Neutrophil (primary cell): ENCODE results near the gene TLR9.

ENCODE experiments used
- H3K27ac ChIP-seq: fragments of 200-600 bp; sonication (generic); 2 replicates; pipeline ENCODE4 v1.5.1; 2016; ENCODE audit warnings: mild to moderate bottlenecking, moderate library complexity
- H3K27me3 ChIP-seq: fragments of 200-600 bp; sonication (generic); 2 replicates; pipeline ENCODE4 v1.6.0; 2016; ENCODE audit warnings: mild to moderate bottlenecking
- H3K36me3 ChIP-seq: fragments of 200-600 bp; sonication (generic); 2 replicates; pipeline ENCODE4 v1.5.1; 2017
- H3K4me1 ChIP-seq, 2 experiments: fragments of 200-600 bp in 1 of 2; sonication (generic) in 1 of 2; 1 replicate in 1 of 2; 2 replicates in 1 of 2; pipeline versions ENCODE4 v1.5.1 to v1.6.1; 2013 to 2016; ENCODE audit warnings: low read depth in 1 of 2, low read length in 1 of 2, mild to moderate bottlenecking in 1 of 2, moderate library complexity in 1 of 2; ENCODE audit not compliant: control insufficient read depth in 1 of 2, insufficient read depth in 1 of 2
- H3K4me3 ChIP-seq, 2 experiments: fragments of 200-600 bp in 1 of 2; sonication (generic) in 1 of 2; 1 replicate in 1 of 2; 2 replicates in 1 of 2; pipeline ENCODE4 v1.5.1; 2013 to 2016; ENCODE audit warnings: low read depth in 1 of 2, low read length in 1 of 2, mild to moderate bottlenecking in 1 of 2, moderate library complexity in 1 of 2
- H3K9me3 ChIP-seq: fragments of 200-600 bp; sonication (generic); 2 replicates; pipeline ENCODE4 v1.5.1; 2016
- CTCF ChIP-seq: fragments of 200-600 bp; sonication (generic); IDR thresholded peaks from 2 replicates; pipeline ENCODE4 v1.5.1; 2016; ENCODE audit warnings: antibody characterized with exemption

Gene TLR9

DNA sequence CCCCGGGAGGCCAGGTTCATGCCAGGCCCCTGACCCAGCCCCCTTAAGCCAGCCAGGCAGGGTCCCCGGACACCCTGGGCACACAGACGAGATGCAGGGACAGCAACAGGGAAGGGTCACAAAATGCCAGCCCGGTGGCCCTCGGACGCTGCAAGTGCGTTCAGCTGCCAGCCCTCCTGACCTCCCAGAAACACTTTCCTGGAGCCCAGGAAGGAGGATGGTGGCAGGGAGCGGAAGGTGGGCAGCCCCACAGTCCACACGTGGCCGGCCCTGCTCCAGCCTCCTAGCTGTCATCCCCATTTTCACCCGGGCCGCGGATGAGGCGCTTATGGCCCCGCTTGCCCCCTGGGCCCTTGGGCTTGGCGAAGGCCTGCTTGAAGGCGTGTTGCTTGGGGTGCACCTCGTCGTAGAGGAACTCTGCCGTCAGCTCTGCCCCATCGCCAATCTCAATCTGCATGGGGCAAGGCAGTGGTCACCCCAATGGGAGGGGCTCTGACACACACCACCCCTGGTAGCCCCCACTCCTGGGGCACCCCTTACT lies 3.4 kb upstream of the TLR9 start:
- H3K27ac ChIP-seq: no peak overlapping the region
- no peak overlapping the region for H3K4me3 ChIP-seq
- no peaks in the 10 kb centered on the region for H3K9me3 ChIP-seq
- no peaks in the 10 kb centered on the region for H3K27me3 ChIP-seq
- H3K36me3 ChIP-seq: peaks cover 76% of the 10 kb centered on the region
- peaks cover 32 to 41% of the 10 kb centered on the region in 2 experiments for H3K4me1 ChIP-seq
- no peak for TF ChIP-seq CTCF

- no peaks in the 10 kb centered on the region for H3K9me3 ChIP-seq
These were observed 2.8 kb upstream of the TLR9 start for GRCh38 chr3:52228266-52228665.

DNA sequence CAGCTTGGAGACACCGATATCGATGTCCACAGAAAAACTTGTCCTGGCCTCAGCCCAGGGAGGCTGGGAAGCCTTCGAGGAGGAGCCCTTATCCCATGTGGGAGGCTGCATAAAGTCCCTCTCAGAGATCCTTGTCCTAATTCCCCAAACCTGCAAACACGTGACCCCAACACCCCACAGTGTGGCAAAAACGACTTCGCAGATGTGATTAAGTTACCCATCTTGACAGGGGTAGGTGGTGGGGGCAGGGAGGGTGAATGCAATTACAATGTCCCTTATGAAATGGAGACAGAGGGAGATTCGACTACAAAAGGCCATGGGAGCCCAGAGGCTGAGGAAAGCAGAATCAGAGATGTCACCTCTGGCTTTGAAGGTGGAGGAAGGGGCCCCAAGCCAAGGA lies 2.3 kb upstream of the TLR9 start:
- Histone ChIP-seq H3K4me3 (no peak overlapping the region), H3K4me1 (peaks cover 32 to 35% of the 10 kb centered on the region in 2 experiments), H3K9me3 (no peaks in the 10 kb centered on the region), H3K27ac (peak overlapping the region; percentile 13), H3K36me3 (peaks cover 76% of the 10 kb centered on the region), H3K27me3 (no peaks in the 10 kb centered on the region)
- TF ChIP-seq CTCF: no peak

More at GRCh38 chr3:52228266-52228665, 2.8 kb upstream of the TLR9 start:
- Histone ChIP-seq H3K27ac (peak overlapping the region; percentile 13), H3K36me3 (peaks cover 76% of the 10 kb centered on the region), H3K4me1 (peaks cover 32 to 39% of the 10 kb centered on the region in 2 experiments), H3K4me3 (no peak overlapping the region), H3K27me3 (no peaks in the 10 kb centered on the region)
- no peak for TF ChIP-seq CTCF

- Histone ChIP-seq H3K36me3 (peaks cover 76% of the 10 kb centered on the region), H3K27ac (peak overlapping the region; percentile 75), H3K27me3 (no peaks in the 10 kb centered on the region), H3K9me3 (no peaks in the 10 kb centered on the region), H3K4me1 (peaks cover 27 to 32% of the 10 kb centered on the region in 2 experiments), H3K4me3 (no peak overlapping the region)
- no peak for TF ChIP-seq CTCF
These were observed 1.7 kb upstream of the TLR9 start for GRCh38 chr3:52227117-52227516.

- Histone ChIP-seq H3K27ac (peak overlapping the region; percentile 75), H3K27me3 (no peaks in the 10 kb centered on the region), H3K36me3 (peaks cover 76% of the 10 kb centered on the region), H3K9me3 (no peaks in the 10 kb centered on the region), H3K4me3 (peak overlapping the region in 1 of 2 experiments; percentile 21), H3K4me1 (peaks cover 21 to 30% of the 10 kb centered on the region in 2 experiments)
- no peak for TF ChIP-seq CTCF
These were observed 878 bp upstream of the TLR9 start for GRCh38 chr3:52226229-52226817.
